ENCODE data around the gene REXO2.

- TF ChIP-seq CTCF (IDR thresholded peaks at IDR 0.05): peak in 1 of 6 experiments; percentile 15
- no peak for TF ChIP-seq POLR2A (IDR thresholded peaks at IDR 0.05)
Measured at GRCh38 chr11:114400915-114401223, 38.4 kb upstream of the REXO2 start.

Measured in Peyer's patch (tissue), 4 donors.